Measurements from ENCODE around the gene ZNF488. TPM values are rescaled to one million over a fixed set of nuclear protein-coding genes. Genes with fewer than 3 reads are reported as not detected.

Gene ZNF488
- total and polyA plus RNA-seq, 10 donors, result 0.02 to 0.26 (median 0.11) TPM; not detected in 6

DNA sequence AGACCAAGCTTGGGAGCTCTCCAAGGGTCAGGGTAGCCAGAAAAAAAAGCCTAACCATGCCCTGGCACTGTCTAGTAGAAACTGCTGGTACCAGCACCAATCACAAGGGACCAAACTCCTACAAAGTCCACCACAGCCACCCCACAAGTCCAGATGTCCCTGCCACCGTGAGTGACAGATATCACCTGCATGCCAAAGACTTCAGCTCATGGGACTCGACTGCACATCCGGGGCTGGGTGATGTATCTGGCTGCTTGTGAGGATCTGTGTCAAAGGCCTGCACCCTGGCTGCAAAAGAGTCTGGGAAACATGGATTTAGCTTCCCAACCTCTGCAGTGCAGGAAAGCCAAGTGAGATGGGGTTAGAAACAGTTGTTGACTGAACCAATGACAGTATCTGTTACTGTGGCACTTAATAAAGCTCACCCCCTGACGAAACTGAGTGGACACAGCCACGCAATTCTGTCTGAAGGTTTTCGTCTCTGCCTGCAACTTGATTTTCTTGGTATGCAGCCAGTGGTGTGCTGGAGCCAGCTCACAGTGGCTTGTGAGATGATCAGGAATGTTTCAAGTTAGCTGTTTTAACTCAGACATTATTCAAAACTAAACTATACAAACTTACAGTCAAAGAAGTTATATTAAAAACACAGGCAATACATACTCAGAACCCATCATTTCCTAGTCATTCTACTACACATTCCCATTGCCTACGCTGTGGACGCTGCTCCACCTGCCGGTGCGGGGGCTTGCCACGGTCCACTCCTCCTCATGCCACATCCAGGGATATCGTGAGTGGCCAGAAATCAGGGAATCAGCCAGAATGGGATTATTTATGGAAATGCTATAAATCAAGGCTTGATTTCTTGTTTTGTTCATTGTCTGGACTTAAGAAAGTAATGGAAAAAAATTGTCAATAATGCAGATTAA, 9.2 kb downstream of the ZNF488 start:
- WGBS, 5 donors, result 74 to 91% (median 82%) methylated on average over 12 of the region's 12 CpGs
- H3K4me1 ChIP-seq, result no peaks in the 10 kb centered on the region
- intact Hi-C loops (cut with DNase I; ENCODE audit: low total_unique reads), result no loop called here
- no peak overlapping the region for H3K27ac ChIP-seq
- H3K36me3 ChIP-seq, result no peaks in the 10 kb centered on the region
- TF ChIP-seq POLR2A (IDR thresholded peaks at IDR 0.05), result no peak
- TF ChIP-seq POLR2AphosphoS5 (IDR thresholded peaks at IDR 0.05), result no peak
- TF ChIP-seq, protein P1, sequence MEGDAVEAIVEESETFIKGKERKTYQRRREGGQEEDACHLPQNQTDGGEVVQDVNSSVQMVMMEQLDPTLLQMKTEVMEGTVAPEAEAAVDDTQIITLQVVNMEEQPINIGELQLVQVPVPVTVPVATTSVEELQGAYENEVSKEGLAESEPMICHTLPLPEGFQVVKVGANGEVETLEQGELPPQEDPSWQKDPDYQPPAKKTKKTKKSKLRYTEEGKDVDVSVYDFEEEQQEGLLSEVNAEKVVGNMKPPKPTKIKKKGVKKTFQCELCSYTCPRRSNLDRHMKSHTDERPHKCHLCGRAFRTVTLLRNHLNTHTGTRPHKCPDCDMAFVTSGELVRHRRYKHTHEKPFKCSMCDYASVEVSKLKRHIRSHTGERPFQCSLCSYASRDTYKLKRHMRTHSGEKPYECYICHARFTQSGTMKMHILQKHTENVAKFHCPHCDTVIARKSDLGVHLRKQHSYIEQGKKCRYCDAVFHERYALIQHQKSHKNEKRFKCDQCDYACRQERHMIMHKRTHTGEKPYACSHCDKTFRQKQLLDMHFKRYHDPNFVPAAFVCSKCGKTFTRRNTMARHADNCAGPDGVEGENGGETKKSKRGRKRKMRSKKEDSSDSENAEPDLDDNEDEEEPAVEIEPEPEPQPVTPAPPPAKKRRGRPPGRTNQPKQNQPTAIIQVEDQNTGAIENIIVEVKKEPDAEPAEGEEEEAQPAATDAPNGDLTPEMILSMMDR (IDR thresholded peaks at IDR 0.05 in 8 of 11, conservative IDR thresholded peaks at IDR 0.05 in 3 of 11), result no peak
- peak; percentile 45 for DNase-seq
- H3K4me3 ChIP-seq, result no peak overlapping the region
- H3K9me3 ChIP-seq, result no peaks in the 10 kb centered on the region
- H3K27me3 ChIP-seq (replicated peaks in 1 of 7), result peaks cover 0 to 45% (median 0%) of the 10 kb centered on the region in 7 donors

- Histone ChIP-seq H3K9me3 (no peaks in the 10 kb centered on the region), H3K4me1 (no peaks in the 10 kb centered on the region), H3K27me3 (replicated peaks in 1 of 7) (peaks cover 0 to 26% (median 0%) of the 10 kb centered on the region in 7 donors), H3K27ac (no peak overlapping the region), H3K4me3 (no peak overlapping the region), H3K36me3 (no peaks in the 10 kb centered on the region)
- peak; percentile 63 for DNase-seq
- TF ChIP-seq, protein P1 (IDR thresholded peaks at IDR 0.05 in 8 of 11, conservative IDR thresholded peaks at IDR 0.05 in 3 of 11), result no peak
- TF ChIP-seq POLR2AphosphoS5 (IDR thresholded peaks at IDR 0.05) (no peak), POLR2A (IDR thresholded peaks at IDR 0.05) (no peak)
- intact Hi-C loops (cut with DNase I; ENCODE audit: low total_unique reads), result no loop called here
- WGBS, 5 donors, result 62 to 69% (median 64%) methylated on average over 6 of the region's 6 CpGs
These were observed 11.4 kb downstream of the ZNF488 start for GRCh38 chr10:47372726-47373125.

- Histone ChIP-seq H3K27ac (no peak overlapping the region), H3K4me3 (no peak overlapping the region), H3K9me3 (no peaks in the 10 kb centered on the region), H3K4me1 (no peaks in the 10 kb centered on the region), H3K36me3 (no peaks in the 10 kb centered on the region), H3K27me3 (replicated peaks in 1 of 7) (peaks cover 0 to 19% (median 0%) of the 10 kb centered on the region in 7 donors)
- peak; percentile 40 for DNase-seq
- TF ChIP-seq POLR2AphosphoS5 (IDR thresholded peaks at IDR 0.05) (no peak), POLR2A (IDR thresholded peaks at IDR 0.05) (no peak)
- TF ChIP-seq, protein P1 (IDR thresholded peaks at IDR 0.05 in 8 of 11, conservative IDR thresholded peaks at IDR 0.05 in 3 of 11), result no peak
- WGBS, 5 donors, result 80 to 95% (median 87%) methylated on average over 7 of the region's 7 CpGs
- intact Hi-C loops (cut with DNase I; ENCODE audit: low total_unique reads), result no loop called here
These were observed 12.2 kb downstream of the ZNF488 start for GRCh38 chr10:47371629-47372485.
